B cell (primary cell): Measurements from ENCODE around the gene PAFAH1B2. TPM values are rescaled to one million over a fixed set of nuclear protein-coding genes. Genes with fewer than 3 reads are reported as not detected.

Experiments used
- ATAC-seq: fragments of 200-7000 bp; cut with Tn5 transposase; one replicate; pipeline ENCODE4 v1.10.0; 2021; ENCODE audit warnings: low read depth, mild to moderate bottlenecking, moderate number of reproducible peaks, moderate library complexity
- CTCF ChIA-PET: fragments of 350-600 bp; sonication (Branson Sonifier 250); formaldehyde crosslinking; loops from one replicate; lab custom pipeline; 2021; ENCODE audit warnings: antibody characterized with exemption, inconsistent platforms; lab: Charles Lee
- POLR2A ChIA-PET: fragments of 350-600 bp; sonication (Branson Sonifier 250); formaldehyde crosslinking; loops from one replicate; lab custom pipeline; 2021; ENCODE audit warnings: antibody characterized with exemption; lab: Charles Lee
- DNase-seq: peaks from one replicate; pipeline ENCODE4 v3.0.0; 2013
- H2AFZ ChIP-seq: 2 replicates; pipeline ENCODE4 v1.6.1; 2012; ENCODE audit warnings: mild to moderate bottlenecking, low read depth, low read length; ENCODE audit not compliant: insufficient read depth, poor library complexity, severe bottlenecking
- H3K27ac ChIP-seq, 2 donors: 1 replicate in 1 of 2; 2 replicates in 1 of 2; pipeline ENCODE4 v1.5.1; 2012 to 2013; ENCODE audit warnings: low read length in 2 of 2, mild to moderate bottlenecking in 2 of 2, moderate library complexity in 1 of 2
- H3K27me3 ChIP-seq, 4 experiments: fragments of 200-600 bp in 1 of 4; sonication (generic) in 1 of 4; replicated peaks in 1 of 4; 1 replicate in 2 of 4; 2 replicates in 2 of 4; pipeline versions ENCODE4 v1.6.1 to v1.7.0; 2013 to 2016; ENCODE audit warnings: low read length in 3 of 4, mild to moderate bottlenecking in 2 of 4, mixed read lengths in 1 of 4, moderate library complexity in 1 of 4; ENCODE audit not compliant: insufficient read depth in 4 of 4, control insufficient read depth in 3 of 4; ENCODE audit errors: control extremely low read depth in 1 of 4
- H3K36me3 ChIP-seq, 2 experiments: replicated peaks in 1 of 2; 1 replicate in 1 of 2; 2 replicates in 1 of 2; pipeline versions ENCODE4 v1.6.1 to v1.7.1; 2013; ENCODE audit warnings: low read length in 1 of 2; ENCODE audit not compliant: insufficient read depth in 2 of 2, control insufficient read depth in 1 of 2; ENCODE audit errors: control extremely low read depth in 1 of 2, extremely low read depth in 1 of 2
- H3K4me1 ChIP-seq, 2 donors: fragments of 200-600 bp in 1 of 2; sonication (generic) in 1 of 2; 1 replicate in 1 of 2; 2 replicates in 1 of 2; pipeline versions ENCODE4 v1.5.1 to v1.6.1; 2013 to 2017; ENCODE audit warnings: low read length in 2 of 2; ENCODE audit not compliant: control insufficient read depth in 2 of 2, insufficient read depth in 2 of 2
- H3K4me2 ChIP-seq: replicated peaks from 2 replicates; pipeline ENCODE3; 2012; ENCODE audit warnings: mild to moderate bottlenecking, low read depth, low read length; ENCODE audit not compliant: poor library complexity, severe bottlenecking
- H3K4me3 ChIP-seq, 5 experiments: fragments of 200-600 bp in 1 of 5; sonication (generic) in 1 of 5; 1 replicate in 3 of 5; 2 replicates in 2 of 5; pipeline versions ENCODE4 v1.5.1 to v1.7.0; 2011 to 2016; ENCODE audit warnings: low read length in 4 of 5, mild to moderate bottlenecking in 4 of 5, low read depth in 2 of 5, control low read depth in 1 of 5, moderate library complexity in 1 of 5; ENCODE audit not compliant: insufficient read depth in 1 of 5; ENCODE audit errors: control extremely low read depth in 1 of 5, extremely low read depth in 1 of 5
- H3K79me2 ChIP-seq: fragments of 200-600 bp; sonication (generic); one replicate; pipeline ENCODE4 v1.6.0; 2016; ENCODE audit warnings: low read length; ENCODE audit not compliant: control insufficient read depth, insufficient read depth
- H3K9ac ChIP-seq: fragments of 200-600 bp; sonication (generic); 2 replicates; pipeline ENCODE4 v1.6.1; 2017; ENCODE audit warnings: mild to moderate bottlenecking, low read length, moderate library complexity
- H3K9me3 ChIP-seq, 3 donors: one replicate each; pipeline versions ENCODE4 v1.6.1 to v1.7.1; 2013; ENCODE audit warnings: low read length in 2 of 3; ENCODE audit not compliant: control insufficient read depth in 2 of 3, insufficient read depth in 1 of 3; ENCODE audit errors: control extremely low read depth in 1 of 3
- H4K20me1 ChIP-seq: 2 replicates; pipeline ENCODE4 v1.6.0; 2012; ENCODE audit warnings: mild to moderate bottlenecking, low read length; ENCODE audit not compliant: insufficient read depth, control insufficient read depth, poor library complexity, severe bottlenecking
- H3K27ac Mint-ChIP-seq: one replicate; pipeline ENCODE4 v1.8.0; 2021; ENCODE audit warnings: mixed read lengths
- H3K27me3 Mint-ChIP-seq: one replicate; pipeline ENCODE4 v1.8.0; 2021; ENCODE audit warnings: mixed read lengths
- H3K4me1 Mint-ChIP-seq: one replicate; pipeline ENCODE4 v1.8.0; 2021; ENCODE audit warnings: mixed read lengths
- H3K4me3 Mint-ChIP-seq: one replicate; pipeline ENCODE4 v1.8.0; 2021; ENCODE audit warnings: mixed read lengths
- H3K9me3 Mint-ChIP-seq: one replicate; pipeline ENCODE4 v1.8.0; 2022; ENCODE audit warnings: mixed read lengths; ENCODE audit not compliant: insufficient read depth
- CTCF ChIP-seq: fragments of 200-600 bp; IDR thresholded peaks from one replicate; pipeline ENCODE4 v1.8.0; 2022; ENCODE audit warnings: antibody characterized with exemption, mild to moderate bottlenecking
- EZH2 ChIP-seq: IDR thresholded peaks from 2 replicates; pipeline ENCODE4 v1.6.1; 2012; ENCODE audit warnings: borderline replicate concordance, low read depth, mild to moderate bottlenecking, moderate library complexity, low read length; ENCODE audit not compliant: insufficient read depth, poor library complexity, severe bottlenecking
- WGBS: methylation state at CpG from one replicate; pipeline ENCODE4 v1.1.5; 2013; ENCODE audit warnings: missing lambda C conversion rate; ENCODE audit not compliant: insufficient coverage; 5-methylcytosine and 5-hydroxymethylcytosine counted together
- intact Hi-C: fragments of 100-400 bp; cut with micrococcal nuclease; formaldehyde crosslinking; loops from one replicate; pipeline ENCODE4 v1.10.0; 2022
- polyA plus RNA-seq: library from polyadenylated mRNA; depleted of rRNA; stranded (reverse); fragments of >200 nt; gene quantifications from 2 replicates; pipeline ENCODE4 v1.2.3, GENCODE V29; 2012
- total RNA-seq, 2 donors: library from RNA; stranded (reverse); fragments of 120-200 nt in 1 of 2; gene quantifications; 1 replicate in 1 of 2; 2 replicates in 1 of 2; pipeline versions ENCODE4 v1.2.3 to v1.2.4, GENCODE V29; 2013 to 2022

The PAFAH1B2 gene
- total and polyA plus RNA-seq, 2 donors (not counting 1 experiment from before 2014, with no cell fraction given), result 10.7 to 103 TPM

GRCh38 chr11:117169736-117170135 lies 25.6 kb downstream of the PAFAH1B2 start:
- intact Hi-C loops, result no loop called here
- TF ChIP-seq CTCF (no peak), EZH2 (no peak)
- POLR2A ChIA-PET, result interaction anchor here (0.6 to 0.7 kb wide), 2 partner anchors 9 to 15 kb away, joined by 3 read pairs; partner anchors contain the start of gene SIDT2

GRCh38 chr11:117170210-117170609 lies 26.1 kb downstream of the PAFAH1B2 start:
- ChIA-PET CTCF (interaction anchor here (1.4 kb wide), 1 partner anchor 11 kb away, joined by 4 read pairs; no protein-coding TSS in a partner anchor), POLR2A (interaction anchor here (0.6 to 0.7 kb wide), 2 partner anchors 14 kb away, joined by 3 to 6 read pairs; no protein-coding TSS in a partner anchor)
- H3K9me3 ChIP-seq, result no peaks in the 10 kb centered on the region
- TF ChIP-seq EZH2 (no peak), CTCF (no peak)
- no peak overlapping the region for H3K27ac ChIP-seq
- no peaks in the 10 kb centered on the region for H3K27me3 Mint-ChIP-seq
- H3K27ac Mint-ChIP-seq, result no peak overlapping the region
- DNase-seq, result no peak
- no peak for ATAC-seq
- H3K4me1 Mint-ChIP-seq, result peaks cover 2% of the 10 kb centered on the region
- no peaks in the 10 kb centered on the region for H3K79me2 ChIP-seq
- WGBS, result 92% methylated on average over 6 of the region's 9 CpGs
- no peaks in the 10 kb centered on the region for H3K4me1 ChIP-seq
- no peak overlapping the region for H3K4me3 Mint-ChIP-seq
- H3K27me3 ChIP-seq, result no peaks in the 10 kb centered on the region
- H3K9ac ChIP-seq, result no peak overlapping the region
- peaks cover 3% of the 10 kb centered on the region for H4K20me1 ChIP-seq
- H3K36me3 ChIP-seq, result peaks cover 7 to 52% of the 10 kb centered on the region in 2 experiments
- no peak overlapping the region for H3K4me2 ChIP-seq
- no peak overlapping the region for H3K4me3 ChIP-seq
- intact Hi-C loops, result no loop called here
- no peaks in the 10 kb centered on the region for H3K9me3 Mint-ChIP-seq
- H2AFZ ChIP-seq, result no peak overlapping the region

More at GRCh38 chr11:117169736-117170135, 25.6 kb downstream of the PAFAH1B2 start:
- DNase-seq (no peak), ATAC-seq (no peak)
- Mint-ChIP-seq H3K9me3 (no peaks in the 10 kb centered on the region), H3K4me3 (no peak overlapping the region), H3K4me1 (peaks cover 2% of the 10 kb centered on the region), H3K27me3 (no peaks in the 10 kb centered on the region), H3K27ac (no peak overlapping the region)
- H3K27me3 ChIP-seq, result no peaks in the 10 kb centered on the region
- H3K27ac ChIP-seq, result no peak overlapping the region
- peaks cover 3% of the 10 kb centered on the region for H4K20me1 ChIP-seq
- H3K4me1 ChIP-seq, result no peaks in the 10 kb centered on the region
- H3K4me2 ChIP-seq, result no peak overlapping the region
- CTCF ChIA-PET, result interaction anchor here (1.4 kb wide), 1 partner anchor 11 kb away, joined by 4 read pairs; no protein-coding TSS in a partner anchor
- no CpG with 5 or more reads among the region's 2 CpGs for WGBS
- H2AFZ ChIP-seq, result no peak overlapping the region
- no peaks in the 10 kb centered on the region for H3K9me3 ChIP-seq
- H3K79me2 ChIP-seq, result no peaks in the 10 kb centered on the region
- no peak overlapping the region for H3K9ac ChIP-seq
- H3K4me3 ChIP-seq, result no peak overlapping the region
- peaks cover 7 to 56% of the 10 kb centered on the region in 2 experiments for H3K36me3 ChIP-seq
